ENCODE measurements around the gene SIKE1. TPM values are rescaled to one million over a fixed set of nuclear protein-coding genes. Genes with fewer than 3 reads are reported as not detected.

The SIKE1 gene
- total RNA-seq, 6 experiments from 2014 or later: 39.1 to 48.7 (median 42.0) TPM

- DNase-seq: no peak
- peak overlapping the region; percentile 46 for H3K27ac Mint-ChIP-seq
Measured at GRCh38 chr1:114723915-114724314, 56.6 kb downstream of the SIKE1 start.

GRCh38 chr1:114723457-114723856, 57.0 kb downstream of the SIKE1 start:
- no peak for DNase-seq
- H3K27me3 Mint-ChIP-seq (ENCODE audit: insufficient read depth): no peaks in the 10 kb centered on the region
- peak overlapping the region; percentile 46; the same call in 1 of the 2 replicates for H3K27ac Mint-ChIP-seq
- H3K4me1 Mint-ChIP-seq (ENCODE audit: low read depth): peaks cover 49% of the 10 kb centered on the region
- no peak overlapping the region for H3K4me3 Mint-ChIP-seq
- H3K9me3 Mint-ChIP-seq: no peaks in the 10 kb centered on the region
- H3K36me3 Mint-ChIP-seq (ENCODE audit: low read depth): peaks cover 78% of the 10 kb centered on the region
- no peak for TF ChIP-seq CTCF (IDR thresholded peaks at IDR 0.05)

More at GRCh38 chr1:114723915-114724314, 56.6 kb downstream of the SIKE1 start:
- H3K4me1 Mint-ChIP-seq (ENCODE audit: low read depth): peaks cover 49% of the 10 kb centered on the region
- no peaks in the 10 kb centered on the region for H3K27me3 Mint-ChIP-seq (ENCODE audit: insufficient read depth)
- TF ChIP-seq CTCF (IDR thresholded peaks at IDR 0.05): no peak
- H3K9me3 Mint-ChIP-seq: no peaks in the 10 kb centered on the region
- H3K36me3 Mint-ChIP-seq (ENCODE audit: low read depth): peaks cover 73% of the 10 kb centered on the region
- no peak overlapping the region for H3K4me3 Mint-ChIP-seq

GRCh38 chr1:114720492-114720891, 60.0 kb downstream of the SIKE1 start:
- Mint-ChIP-seq H3K36me3 (ENCODE audit: low read depth) (peaks cover 84% of the 10 kb centered on the region), H3K27ac (peak overlapping the region; percentile 30; the same call in 1 of the 2 replicates), H3K4me1 (ENCODE audit: low read depth) (peaks cover 59% of the 10 kb centered on the region), H3K4me3 (no peak overlapping the region), H3K9me3 (no peaks in the 10 kb centered on the region), H3K27me3 (ENCODE audit: insufficient read depth) (no peaks in the 10 kb centered on the region; the same call in 1 of the 2 replicates)
- DNase-seq: no peak
- no peak for TF ChIP-seq CTCF (IDR thresholded peaks at IDR 0.05)

Other genes starting within 250 kb of the SIKE1 start
- 10 to 100 TPM; 40.7 to 49.0 (median 45.1) TPM for gene BCAS2, start 199.1 kb downstream of the SIKE1 start, total RNA-seq (2021; fragmentation: NEBNext Ultra II Directional; extraction: Animal tissue kit (Norgen Biotek cat#: 25700))
- 1 to 10 TPM; 1.5 to 2.0 (median 1.8) TPM for gene DENND2C, start 110.6 kb downstream of the SIKE1 start, total RNA-seq (2021; fragmentation: NEBNext Ultra II Directional; extraction: Animal tissue kit (Norgen Biotek cat#: 25700))
- gene AMPD1, start 85.1 kb downstream of the SIKE1 start, total RNA-seq (2021; fragmentation: NEBNext Ultra II Directional; extraction: Animal tissue kit (Norgen Biotek cat#: 25700)): not detected
- 10 to 100 TPM; 38.9 to 60.1 (median 49.8) TPM for gene NRAS, start 63.9 kb downstream of the SIKE1 start, total RNA-seq (2021; fragmentation: NEBNext Ultra II Directional; extraction: Animal tissue kit (Norgen Biotek cat#: 25700))
- gene CSDE1, start 22.7 kb downstream of the SIKE1 start, total RNA-seq (2021; fragmentation: NEBNext Ultra II Directional; extraction: Animal tissue kit (Norgen Biotek cat#: 25700)): 100 to 1,000 TPM; 508 to 582 (median 527) TPM
- not detected for gene SYCP1, start 74.2 kb upstream of the SIKE1 start, total RNA-seq (2021; fragmentation: NEBNext Ultra II Directional; extraction: Animal tissue kit (Norgen Biotek cat#: 25700))
- gene TSHB, start 249.1 kb upstream of the SIKE1 start, total RNA-seq (2021; fragmentation: NEBNext Ultra II Directional; extraction: Animal tissue kit (Norgen Biotek cat#: 25700)): not detected

All from HFFc6 (cell line).